Measurements from ENCODE around the gene KIF16B.
"Not testable (repeated sequence)": the region's sequence is repeated elsewhere in the genome, so short reads cannot be mapped to it uniquely, and the experiment has no call there.

KIF16B gene

DNA sequence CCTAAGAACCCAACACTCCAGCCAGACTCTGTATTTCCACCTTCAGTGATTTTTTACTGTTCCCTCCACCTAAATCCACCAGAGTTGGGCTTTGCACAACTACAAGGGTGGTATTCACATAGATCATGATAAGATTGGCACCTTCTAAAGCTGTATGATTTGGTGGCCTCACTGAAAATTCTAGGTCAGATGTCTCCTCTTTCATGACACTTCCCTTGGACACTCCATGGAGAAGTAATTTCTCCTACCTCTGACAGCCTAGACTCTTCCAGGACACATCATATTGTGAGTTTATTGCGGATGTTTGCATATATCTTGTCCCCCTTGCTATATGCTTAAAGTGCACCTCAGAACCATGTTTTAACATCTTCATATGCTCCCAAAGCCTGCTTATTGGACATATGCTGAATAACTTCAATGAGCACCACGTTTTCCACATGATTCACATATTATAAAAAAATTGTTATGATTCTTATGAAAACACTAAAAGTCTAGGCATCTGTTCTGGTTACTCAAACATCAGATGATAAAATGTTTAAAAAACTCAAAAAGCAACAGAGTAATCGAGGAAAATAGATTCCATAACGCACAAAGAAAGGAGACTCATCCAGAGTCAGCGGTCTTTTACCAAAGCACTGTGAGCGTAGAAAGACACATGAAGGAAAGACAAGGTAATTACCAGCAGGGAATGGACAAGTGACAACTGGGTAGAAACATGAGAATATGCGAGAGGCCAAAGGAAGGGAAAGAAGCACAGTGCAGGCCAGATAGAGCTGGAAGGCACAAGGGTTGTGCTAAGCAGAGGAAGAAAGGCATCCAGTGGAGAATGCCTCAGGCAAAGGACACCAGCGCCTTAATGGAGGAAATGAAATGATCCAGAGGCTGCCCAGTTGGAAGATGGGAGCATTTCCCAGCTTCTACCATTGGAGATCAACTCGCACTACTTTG, 46.5 kb downstream of the KIF16B start:
- no peak for DNase-seq (ENCODE audit: low read depth, low spot score)
- no peak overlapping the region for H3K27ac ChIP-seq

DNA sequence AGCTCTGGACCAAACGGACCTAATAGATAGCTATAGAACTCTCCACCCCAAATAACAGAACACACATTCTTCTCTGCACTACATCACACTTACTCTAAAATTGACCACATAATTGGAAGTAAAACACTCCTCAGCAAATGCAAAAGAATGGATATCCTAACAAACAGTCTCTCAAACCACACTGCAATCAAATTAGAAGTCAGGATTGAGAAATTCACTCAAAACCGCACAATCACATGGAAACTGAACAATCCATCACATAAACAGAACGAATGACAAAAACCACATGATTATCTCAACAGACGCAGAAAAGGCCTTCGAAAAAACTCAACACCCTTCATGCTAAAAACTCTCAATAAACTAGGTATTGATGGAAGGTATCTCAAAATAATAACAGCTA, 50.6 kb downstream of the KIF16B start:
- H3K27ac ChIP-seq; DNase-seq (ENCODE audit: low read depth, low spot score): not testable (repeated sequence)

DNA sequence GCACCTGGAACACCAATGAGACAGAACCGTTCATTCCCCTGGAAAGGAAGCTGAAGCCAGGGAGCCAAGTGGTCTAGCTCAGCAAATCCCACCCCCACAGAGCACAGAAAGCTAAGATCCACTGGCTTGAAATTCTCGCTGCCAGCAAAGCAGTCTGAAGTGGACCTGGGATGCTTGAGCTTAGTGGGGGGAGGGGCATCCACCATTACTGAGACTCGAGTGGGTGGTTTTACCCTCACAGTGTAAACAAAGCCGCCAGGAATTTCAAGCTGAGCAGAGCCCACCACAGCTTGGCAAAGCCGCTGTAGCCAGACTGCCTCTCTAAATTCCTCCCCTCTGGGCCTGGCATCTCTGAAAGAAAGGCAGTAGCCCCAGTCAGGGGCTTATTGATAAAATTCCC, 53.1 kb downstream of the KIF16B start:
- no peak for DNase-seq (ENCODE audit: low read depth, low spot score)
- H3K27ac ChIP-seq: no peak overlapping the region

DNA sequence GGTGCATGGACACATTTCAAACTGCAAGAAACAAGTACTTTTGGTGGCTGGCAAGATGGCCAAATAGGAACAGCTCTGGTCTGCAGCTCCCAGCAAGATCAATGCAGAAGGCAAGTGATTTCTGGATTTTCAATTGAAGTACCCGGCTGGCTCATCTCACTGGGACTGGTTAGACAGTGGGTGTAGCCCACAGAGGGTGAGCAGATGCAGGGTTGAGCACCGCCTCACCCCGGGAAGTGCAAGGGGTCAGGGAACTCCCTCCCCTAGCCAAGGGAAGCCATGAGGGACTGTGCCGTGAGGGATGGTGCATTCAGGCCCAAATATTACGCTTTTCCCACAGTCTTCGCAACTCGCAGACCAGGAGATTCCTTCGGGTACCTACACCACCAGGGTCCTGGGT, 53.6 kb downstream of the KIF16B start:
- not testable (repeated sequence) for DNase-seq (ENCODE audit: low read depth, low spot score); H3K27ac ChIP-seq

DNA sequence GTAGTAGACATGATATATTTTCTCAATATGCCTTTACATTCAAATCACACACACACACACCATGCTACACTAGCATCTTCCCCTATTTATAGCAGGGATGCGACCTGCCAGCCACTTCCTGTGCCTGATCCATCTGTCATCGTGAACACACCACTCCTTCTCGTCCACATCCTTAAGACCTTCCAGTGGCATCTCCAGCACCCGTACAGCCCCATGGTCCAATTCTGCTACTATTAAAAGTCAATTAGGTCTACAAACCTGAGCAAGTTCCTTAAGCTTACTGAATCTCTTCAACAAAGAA, 54.5 kb downstream of the KIF16B start:
- no peak for DNase-seq (ENCODE audit: low read depth, low spot score)
- no peak overlapping the region for H3K27ac ChIP-seq

DNA sequence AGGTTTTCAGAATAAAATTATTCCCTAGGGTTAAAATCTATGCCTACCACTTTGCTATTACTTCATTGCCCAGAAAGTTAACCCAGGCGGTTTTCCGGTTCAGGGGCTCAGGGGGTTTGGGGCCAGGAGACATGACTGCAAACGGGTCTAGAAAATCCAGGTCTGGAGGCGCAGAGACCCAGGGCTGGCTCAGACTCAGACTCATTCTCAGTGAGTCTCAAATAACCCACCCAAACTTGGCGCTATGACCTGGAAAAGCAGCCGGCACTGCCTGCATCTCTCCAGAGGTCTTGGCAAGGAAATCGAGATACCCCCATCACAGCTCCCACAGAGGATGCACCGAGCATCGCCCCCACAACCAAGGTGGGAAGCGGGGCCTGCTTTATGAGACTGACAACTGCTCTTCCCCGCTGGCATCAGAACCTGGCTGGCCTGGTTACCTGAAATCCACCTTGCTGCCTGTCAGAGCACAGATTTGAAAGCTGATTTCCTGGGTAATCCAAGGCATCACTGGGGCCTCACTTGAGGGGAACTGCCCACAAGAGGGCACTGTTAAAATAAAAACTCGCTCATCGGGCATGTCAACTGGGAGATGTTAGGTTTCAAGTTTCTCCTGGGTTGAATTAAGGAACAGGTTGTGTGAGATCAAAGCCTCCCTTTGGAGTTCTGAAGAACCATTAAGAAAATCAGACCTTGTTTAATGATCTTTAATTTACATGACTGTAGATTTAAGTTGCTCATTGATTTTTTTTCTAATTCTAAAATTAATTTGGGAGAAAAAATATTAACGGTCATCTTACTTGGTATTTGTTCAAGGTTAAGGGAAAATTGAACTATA, 55.1 kb downstream of the KIF16B start:
- no peak for DNase-seq (ENCODE audit: low read depth, low spot score)
- no peak overlapping the region for H3K27ac ChIP-seq

DNA sequence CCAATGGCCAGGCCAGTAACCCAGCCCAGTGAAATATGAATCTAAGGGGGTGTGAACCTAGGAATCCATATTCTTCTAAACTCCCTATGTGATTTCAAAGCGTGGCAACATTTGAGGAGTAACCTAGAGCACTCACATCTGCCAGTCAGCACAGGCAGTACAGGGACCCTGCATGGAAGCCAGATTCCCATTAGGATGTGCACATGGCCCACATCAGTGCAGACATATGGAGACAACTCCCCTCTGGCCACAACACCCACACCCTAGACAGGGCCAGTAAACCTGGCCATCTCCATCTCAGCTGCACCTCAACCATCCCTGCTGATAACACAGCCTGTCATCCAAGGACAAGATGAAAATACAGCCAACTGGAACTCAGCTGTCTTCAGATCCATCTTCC, 56.5 kb downstream of the KIF16B start:
- DNase-seq (ENCODE audit: low read depth, low spot score): no peak
- no peak overlapping the region for H3K27ac ChIP-seq

DNA sequence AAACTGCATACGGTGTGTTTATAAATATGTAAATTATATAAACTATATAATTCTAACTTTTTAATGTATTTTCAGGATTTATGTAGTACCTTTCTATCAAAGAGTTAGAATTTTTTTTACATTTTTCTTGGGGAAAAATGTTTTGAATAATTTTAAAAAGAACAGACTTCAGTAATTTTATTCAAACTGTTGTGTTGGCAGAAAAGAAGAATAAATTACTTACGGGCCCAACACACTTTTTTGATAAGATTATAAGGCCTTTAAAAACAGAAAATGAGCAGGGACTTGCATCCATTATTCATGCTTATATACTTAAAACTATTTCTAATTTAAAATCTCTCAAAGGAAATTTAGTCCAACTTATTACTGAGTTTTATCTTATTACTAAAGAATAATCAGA, 58.2 kb downstream of the KIF16B start:
- no peak overlapping the region for H3K27ac ChIP-seq
- no peak for DNase-seq (ENCODE audit: low read depth, low spot score)

DNA sequence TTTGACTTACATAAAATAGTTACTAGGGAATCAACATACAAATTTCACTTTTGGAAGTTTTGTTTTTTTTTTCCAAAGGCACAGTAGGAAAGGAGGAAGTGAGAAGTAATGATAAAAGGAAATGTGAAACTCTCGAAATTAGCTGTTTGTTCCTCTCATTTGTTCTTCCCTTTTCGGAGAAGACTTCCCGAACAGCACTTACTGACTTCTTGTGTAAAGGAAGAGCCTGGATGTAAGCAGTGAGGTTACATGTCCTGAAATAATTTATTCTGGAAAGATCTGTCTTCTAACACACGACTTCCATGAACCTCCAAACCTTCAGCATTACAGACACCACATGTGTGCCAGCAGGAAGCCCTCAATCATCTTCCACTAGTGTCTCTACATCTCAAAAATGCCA, 59.1 kb downstream of the KIF16B start:
- no peak for DNase-seq (ENCODE audit: low read depth, low spot score)

DNA sequence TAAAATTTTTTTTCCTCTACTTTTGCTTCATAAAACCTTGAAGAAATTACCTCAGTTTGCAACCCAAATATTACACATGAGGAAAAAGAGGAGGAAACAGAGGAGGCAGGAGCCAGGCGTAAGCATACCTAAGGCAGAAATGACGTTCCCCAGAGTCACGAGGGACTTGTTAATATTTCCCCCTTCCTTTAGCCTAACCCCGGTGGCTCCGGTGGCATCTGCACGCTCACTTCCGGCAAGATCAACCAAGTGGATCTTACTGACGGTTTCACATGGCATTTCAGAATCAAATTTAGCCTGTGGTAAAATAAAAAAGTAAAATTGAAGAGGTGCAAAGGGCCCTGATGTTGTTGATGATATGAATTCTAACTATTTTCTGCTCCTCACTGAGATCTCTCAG, 67.4 kb downstream of the KIF16B start:
- no peak overlapping the region for H3K27ac ChIP-seq
- DNase-seq (ENCODE audit: low read depth, low spot score): no peak

More for the DNA sequence above, 59.1 kb downstream of the KIF16B start:
- H3K27ac ChIP-seq: no peak overlapping the region

DNA sequence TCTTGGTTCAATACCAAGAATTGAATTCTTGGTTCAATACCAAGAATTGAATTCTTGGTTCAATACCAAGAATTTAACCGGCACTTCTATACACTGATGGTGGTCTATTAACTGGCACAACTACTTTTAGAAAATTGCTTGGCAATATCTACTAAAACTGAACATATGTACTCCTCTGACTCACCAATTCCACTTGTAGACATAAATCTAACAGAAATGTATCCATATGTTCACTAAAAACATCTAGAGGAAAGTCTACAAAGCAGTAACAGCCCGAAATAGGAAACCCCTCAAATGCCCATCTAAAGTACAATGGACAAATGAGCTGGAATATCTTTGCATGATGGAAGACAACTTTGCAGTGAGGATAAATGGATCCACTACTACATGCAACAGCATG, 71.9 kb downstream of the KIF16B start:
- H3K27ac ChIP-seq: no peak overlapping the region
- DNase-seq (ENCODE audit: low read depth, low spot score): no peak

DNA sequence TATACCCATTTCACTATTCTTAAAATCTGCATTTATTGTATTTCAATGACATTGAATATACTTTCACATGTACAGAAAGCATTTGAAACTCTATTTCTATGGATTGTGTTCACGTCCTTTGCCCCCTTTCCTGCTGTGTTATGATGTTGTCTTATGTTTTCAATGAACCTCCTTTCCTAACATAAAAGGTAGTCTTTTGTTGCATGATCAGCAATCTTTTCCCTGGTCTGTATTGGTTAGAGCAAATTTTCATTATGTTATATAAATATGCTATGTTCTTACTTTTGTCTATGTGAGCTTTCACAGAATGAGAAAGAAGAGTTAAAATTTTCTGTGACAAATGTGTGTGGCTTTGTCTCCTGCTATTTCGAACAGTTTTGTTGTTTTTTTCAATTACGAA, 73.1 kb downstream of the KIF16B start:
- H3K27ac ChIP-seq: no peak overlapping the region
- no peak for DNase-seq (ENCODE audit: low read depth, low spot score)

DNA sequence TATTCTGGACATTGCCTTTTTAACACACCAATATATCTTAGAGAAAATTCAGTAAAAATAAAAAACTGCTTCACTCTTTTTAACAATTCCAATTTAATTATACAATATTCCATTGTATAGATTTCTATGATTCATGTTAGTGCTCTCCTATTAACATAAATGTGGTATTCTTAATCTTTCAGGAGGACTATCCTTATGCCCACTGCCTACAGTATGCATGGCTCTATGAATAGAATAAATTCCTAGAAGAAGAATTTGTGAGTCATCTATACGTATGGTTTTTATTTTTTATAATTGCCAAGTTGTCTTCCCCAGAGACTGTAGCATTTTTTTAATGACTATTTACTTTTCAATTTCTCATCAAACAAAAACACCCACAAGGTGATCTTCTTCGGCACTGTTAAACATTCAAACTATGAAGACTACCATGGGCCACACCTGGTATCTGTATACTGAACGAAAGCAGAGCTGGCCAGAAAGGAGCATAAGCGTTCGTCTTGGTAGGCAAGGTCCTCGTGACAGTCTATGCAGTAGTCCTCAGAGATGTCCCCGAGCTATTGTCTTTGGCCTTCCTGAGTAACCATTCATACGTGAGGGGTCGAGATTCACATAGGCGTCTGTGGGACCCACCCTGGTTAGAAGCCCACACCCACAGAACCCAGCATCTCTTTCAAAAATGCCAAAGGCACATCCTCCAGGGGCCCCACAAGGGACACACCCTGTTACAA, 74.6 kb downstream of the KIF16B start:
- H3K27ac ChIP-seq: no peak overlapping the region
- no peak for DNase-seq (ENCODE audit: low read depth, low spot score)

DNA sequence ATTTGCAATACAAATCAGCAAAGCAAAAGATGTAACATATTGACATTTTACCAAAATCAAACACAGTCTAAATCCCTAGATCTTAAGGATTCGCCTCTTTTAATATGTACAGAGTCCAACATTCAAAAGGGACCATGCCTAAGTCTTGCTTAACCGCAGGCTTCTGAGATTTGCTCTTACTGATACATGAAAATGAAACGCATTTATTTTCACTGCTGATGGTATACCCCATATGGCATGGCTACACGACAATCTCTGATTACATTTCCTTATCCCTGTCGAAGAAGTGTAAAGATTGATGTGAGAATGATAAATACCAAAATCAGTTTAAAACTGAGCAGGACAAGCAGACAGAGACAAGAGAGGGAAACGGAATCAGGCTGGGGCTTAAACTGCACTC, 75.4 kb downstream of the KIF16B start:
- no peak for DNase-seq (ENCODE audit: low read depth, low spot score)
- no peak overlapping the region for H3K27ac ChIP-seq

DNA sequence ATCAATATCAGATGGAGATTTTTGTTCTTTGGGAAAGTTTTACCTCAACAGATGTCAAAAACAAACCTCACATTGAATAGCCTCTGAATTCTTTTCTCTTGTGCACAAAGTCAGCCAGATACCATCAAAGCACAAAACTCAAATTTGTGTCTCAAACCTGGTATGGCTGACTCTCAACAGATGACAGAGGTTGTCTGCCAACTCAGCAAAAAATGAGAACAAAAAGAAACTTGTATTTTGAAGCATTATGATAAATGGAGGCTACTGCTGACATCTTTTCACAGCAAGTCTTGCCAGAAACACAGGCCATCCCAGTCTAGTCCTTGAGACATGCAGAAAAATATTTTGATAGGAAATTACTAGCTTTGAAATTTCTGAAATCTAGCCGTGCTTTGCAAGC, 79.8 kb downstream of the KIF16B start:
- no peak overlapping the region for H3K27ac ChIP-seq
- DNase-seq (ENCODE audit: low read depth, low spot score): no peak

DNA sequence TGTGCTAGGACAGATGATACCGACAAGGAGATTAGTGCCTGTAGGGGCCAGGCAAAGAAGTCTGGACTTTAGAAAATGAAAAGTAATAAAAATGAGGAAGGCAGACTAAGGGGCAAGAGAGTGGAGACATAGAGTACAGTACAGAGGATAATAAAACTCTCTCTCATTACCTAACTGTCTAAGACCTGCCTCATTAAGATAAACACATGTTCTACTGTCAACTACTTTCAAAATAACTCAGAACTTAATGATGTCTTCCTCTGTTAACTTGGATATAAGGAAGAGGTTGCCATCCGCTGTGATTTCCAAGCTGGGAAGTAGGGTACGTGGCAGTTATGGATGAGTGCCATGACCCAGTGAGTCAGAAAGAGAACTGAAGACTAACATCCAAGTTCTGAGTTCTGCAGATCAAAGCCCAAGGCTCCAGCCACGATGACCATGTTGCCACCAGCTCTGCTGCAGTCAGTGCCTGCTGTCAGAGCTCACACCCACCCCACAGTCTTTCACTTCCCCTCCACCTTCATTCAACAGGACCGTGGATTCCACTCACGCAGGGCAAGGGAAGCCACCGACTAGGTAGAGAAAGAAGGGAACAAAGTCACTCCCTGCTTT, 81.8 kb downstream of the KIF16B start:
- no peak overlapping the region for H3K27ac ChIP-seq
- no peak for DNase-seq (ENCODE audit: low read depth, low spot score)

DNA sequence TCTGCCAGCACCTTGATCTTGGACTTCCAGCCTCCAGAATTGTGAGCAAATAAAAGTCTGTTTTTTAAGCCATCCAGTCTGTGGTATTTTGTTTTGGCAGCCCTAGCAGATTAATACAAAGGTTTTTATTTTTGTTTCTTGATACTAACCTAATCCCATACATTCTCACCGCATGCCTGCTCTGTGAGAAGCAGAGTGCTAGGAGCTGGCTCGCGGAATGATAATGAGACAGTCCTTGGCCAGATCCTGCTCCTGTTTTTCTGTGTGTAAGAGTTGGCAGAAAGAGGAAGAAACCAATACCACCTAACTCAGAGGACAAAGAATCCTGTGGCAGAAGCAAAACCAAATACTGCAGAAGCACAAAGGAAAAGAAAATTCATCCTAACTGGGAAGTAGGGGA, 82.6 kb downstream of the KIF16B start:
- H3K27ac ChIP-seq: no peak overlapping the region
- no peak for DNase-seq (ENCODE audit: low read depth, low spot score)

DNA sequence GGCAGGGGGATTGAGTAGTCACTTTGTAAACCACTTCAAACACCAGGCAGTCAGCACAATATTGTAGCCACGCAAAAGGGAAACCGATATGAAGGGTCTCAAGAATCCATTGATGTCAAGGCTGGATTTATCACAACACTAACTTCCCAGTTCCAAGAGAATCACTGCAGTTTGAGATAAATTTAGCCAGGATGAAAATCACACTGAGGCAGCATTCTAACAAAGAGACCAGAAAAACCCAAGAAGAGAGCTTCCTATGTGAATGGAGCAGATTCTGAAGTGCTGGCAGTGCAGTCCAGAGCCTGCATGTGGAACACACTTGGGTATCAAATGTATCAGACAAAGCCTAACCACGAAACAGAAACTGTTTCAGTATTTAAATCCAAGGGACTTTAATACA, 84.6 kb downstream of the KIF16B start:
- no peak overlapping the region for H3K27ac ChIP-seq
- DNase-seq (ENCODE audit: low read depth, low spot score): no peak

DNA sequence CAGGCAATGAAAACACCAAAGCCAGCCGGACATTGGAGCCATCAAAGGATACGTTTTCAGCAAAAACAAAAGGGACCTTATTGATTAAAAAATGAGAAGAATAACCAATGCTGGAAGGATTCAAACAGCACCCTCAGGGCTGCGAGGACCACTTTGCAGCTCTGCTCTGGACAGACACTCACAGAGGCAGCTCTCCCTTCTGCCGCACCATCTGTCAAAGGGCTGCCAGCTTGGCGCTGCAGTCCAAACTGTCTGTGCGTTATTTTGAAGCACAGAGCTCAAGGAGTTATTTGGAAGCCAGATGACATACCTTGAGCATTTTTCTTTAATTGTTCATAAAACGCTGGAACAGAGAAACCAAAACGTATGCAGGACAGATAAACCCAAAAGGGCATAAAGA, 85.2 kb downstream of the KIF16B start:
- no peak for DNase-seq (ENCODE audit: low read depth, low spot score)
- no peak overlapping the region for H3K27ac ChIP-seq

DNA sequence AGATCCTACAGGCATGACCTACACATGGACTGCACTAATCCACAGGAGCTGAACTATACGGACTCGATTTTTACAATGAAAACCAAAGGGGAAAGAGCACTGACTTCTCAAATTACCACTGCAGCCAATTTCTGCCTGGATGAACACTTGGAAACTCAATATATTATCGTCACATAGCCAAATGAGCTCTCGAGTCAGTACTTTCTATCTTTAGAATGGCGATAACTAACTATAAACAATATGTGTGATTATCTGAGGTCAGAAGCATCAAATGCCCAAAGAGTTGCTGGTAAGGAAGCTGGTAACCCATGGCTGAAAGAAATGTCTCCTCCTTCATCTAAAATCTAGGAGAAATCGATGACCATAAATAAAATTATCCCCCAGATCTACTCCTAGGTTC, 86.7 kb downstream of the KIF16B start:
- DNase-seq (ENCODE audit: low read depth, low spot score): no peak
- H3K27ac ChIP-seq: no peak overlapping the region

DNA sequence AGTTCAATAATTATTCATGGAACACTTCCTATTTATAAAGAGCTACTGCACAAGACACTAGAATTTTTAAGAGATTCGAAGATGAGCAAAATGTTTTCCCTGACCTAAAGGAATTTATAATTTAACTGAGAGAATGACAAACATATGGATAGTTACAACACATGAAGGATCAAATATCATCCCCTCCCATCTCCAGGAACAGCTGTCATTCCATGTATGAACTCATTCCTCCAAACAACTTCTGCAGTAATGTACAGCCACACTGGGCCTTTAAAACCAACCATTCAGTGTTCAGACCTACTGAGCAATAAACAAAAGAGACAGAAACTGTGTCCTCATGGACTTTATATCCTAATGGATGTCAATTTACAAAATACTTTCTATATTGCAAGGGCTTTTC, 87.8 kb downstream of the KIF16B start:
- no peak overlapping the region for H3K27ac ChIP-seq
- DNase-seq (ENCODE audit: low read depth, low spot score): no peak

Measured in epithelial cell of prostate (primary cell).